Stimulated activated CD4-positive, alpha-beta T cell treated with anti-CD3 and anti-CD28 coated beads, Interleukin-15, amount 100 ng/mL, for 48 hours (primary cell): ENCODE measurements around the gene PHLDA2.

ENCODE experiments used
- DNase-seq, 2 donors: peaks; one replicate each; pipeline ENCODE4 v3.0.0-alpha.2; 2020; ENCODE audit warnings: low read depth in 2 of 2

PHLDA2 gene

GRCh38 chr11:2929950-2930703 is 907 bp upstream of the PHLDA2 start:
- peak in 1 of 2 donors; percentile 31 for DNase-seq

DNA sequence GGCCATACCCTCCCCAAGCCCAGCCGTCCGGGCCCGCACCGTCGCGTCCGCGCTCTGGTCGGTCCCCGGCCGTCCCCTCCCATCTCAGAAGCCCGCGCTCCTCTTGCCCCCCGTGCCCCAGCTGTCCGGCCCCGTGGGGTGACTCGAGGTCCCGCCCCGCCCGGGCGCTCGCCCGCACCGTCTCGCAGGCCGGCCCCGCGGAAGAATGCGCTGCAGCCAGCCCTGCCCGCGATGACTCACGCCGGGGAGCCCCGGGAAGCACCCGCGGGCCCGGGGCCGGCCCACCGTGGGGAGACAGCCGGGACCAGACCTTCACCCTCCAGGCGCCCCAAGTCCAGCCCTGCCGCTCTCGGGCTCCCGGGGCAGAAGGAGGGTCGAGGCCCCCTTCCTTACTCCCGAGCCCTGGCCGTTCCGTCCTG is 320 bp upstream of the PHLDA2 start:
- peak in 1 of 2 donors; percentile 35 for DNase-seq

DNA sequence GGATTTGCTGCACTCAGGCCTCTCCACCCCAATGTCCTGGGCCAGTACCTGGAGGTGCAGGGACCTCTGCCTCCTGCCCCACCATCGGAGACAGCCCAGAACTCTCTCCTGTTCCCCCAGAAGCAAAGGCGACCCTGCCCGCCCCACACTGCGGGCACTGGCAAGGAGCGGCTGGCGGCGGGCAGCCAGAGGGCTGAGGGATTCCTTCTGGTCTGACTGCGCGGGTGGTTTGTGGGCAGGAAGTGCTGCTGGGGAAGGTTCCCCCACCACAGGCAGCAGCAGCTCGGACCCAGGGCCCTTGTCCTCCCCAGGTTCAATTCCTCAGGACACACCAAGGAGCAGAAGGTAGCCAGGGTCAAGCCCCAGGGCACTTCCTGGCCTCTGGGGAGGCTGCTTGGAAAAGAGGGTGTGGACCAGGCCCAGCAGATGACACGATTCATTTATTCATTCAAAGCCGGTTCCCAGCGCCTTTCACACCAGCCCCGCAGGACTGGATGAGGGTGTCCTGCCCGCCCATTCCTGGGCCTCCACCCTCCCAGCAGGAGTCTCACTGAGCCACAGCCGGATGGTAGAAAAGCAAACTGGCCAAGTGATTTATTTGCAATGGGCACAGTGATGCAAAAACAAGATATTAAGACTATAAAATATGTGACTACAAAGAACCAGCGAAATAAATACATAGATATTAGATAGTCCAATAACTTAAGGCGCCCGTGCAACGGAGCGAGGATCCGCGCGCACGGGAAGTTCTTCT is 1.2 kb downstream of the PHLDA2 start:
- DNase-seq, result no peak

DNA sequence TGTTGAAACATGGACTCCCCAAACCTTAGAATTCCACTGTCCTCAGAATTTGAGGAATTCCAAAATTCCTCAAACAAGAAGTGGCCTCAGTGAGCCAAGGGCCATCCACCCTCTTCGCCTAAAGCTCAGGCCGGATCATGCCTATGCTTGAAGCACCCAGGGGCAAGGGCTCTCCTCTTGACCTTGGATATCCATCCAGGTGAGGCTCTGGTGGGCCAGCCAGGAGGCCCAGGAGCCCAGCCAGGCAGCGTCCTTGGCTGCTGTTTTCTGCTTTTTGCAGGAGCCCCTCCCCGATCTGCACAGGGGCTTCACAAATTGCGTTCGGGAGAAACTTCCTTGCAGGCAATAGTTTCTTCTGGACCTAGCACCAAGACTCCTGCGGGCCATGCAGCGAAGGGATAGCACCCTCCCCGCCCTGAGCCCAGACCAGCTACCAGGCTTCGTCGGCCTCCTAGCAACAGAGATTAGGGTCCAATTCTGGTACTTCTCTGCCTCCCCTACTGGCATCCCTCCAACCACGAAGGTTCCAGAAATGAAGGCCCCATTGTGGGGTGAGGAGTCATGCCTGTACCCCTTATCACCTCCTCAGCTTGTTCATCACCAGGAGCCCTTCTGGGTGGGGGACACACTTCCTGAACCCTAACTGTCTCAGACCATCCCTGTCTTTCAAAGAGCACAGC is 2.0 kb downstream of the PHLDA2 start:
- DNase-seq, result no peak

DNA sequence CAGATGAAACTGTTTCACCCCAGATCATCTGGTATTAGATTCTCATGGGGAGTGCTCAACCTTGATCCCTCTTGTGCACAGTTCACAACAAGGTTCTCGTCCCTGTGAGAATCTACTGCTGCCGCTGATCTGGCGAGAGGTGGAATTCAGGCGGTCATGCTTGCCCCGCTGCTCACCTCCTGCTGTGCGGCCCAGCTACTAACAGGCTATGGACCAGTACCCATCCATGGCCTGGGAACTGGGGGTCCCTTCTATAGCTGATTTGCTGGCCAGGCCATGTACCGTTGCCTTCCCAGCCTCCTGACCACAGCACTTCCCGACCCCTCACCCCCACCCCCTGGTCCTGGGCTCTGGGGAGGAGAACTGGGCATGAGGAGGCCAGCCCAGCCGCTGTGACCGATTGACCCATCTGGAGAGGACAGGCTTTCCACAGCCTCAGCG is 2.6 kb downstream of the PHLDA2 start:
- no peak for DNase-seq

GRCh38 chr11:2924821-2925675 is 4.2 kb downstream of the PHLDA2 start:
- no peak for DNase-seq

DNA sequence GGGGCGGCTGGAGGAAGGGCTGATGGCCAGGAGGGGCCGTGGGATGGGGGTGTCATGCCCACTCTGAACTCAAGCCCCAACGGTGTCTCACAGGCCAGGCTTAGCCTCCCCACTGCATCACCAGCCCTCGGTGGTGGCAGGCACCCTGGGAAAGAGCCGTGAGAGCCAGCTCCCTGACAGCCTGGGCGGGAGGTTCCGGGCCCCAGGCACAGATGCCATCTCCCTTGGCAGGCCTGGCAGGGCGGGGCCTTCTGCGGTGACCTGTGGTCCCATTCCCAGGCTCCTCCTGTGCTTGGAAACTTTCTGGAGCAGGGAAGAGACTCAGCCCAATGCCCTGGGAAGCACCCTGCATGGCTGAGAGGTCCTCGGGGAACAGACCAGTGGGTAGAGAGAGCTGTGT is 4.8 kb downstream of the PHLDA2 start:
- no peak for DNase-seq

DNA sequence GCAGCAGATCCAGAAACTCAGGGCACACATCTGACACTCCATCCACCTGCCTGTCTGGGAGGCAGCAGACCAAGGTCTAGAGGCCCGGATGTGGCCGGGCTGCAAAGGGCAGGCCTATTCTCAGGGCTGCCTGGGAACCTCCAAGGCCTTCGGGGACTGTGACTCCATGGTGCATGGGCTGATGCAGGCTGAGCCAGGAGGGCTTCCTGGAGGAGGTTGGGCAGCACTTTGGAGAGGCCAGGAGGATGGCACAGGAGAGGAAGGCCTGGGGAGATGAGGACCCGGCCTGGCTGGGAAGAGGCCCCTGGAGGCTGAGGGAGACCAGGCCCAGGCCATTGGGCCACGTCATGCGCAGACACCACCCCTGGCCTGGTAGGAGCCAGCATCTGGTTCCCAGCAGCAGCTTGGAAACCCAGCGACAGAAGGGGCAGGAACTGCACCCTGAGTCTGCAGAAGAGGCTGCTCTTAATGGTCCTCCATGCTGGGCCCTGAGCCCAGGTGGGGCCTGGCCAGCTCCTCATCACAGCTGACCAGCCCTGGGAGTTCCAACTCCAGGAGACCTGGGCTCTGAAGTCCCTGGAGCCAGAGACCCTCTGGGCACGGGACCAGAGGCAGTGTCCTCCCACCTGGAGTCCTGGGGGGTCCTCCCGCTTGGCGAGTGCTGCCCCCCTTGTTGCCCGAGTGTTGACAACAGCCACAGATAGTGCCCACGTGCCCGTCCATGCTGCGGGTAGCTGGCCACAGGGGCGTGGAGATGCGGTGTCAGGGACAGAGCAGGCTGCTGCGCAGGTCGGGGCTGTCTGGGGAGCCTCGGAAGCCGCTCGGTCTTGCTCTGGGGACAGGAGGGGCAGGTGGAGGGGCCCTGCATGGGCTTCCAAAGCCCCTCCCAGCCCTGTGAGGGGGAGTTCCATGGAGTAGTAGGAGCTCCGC is 5.5 kb downstream of the PHLDA2 start:
- DNase-seq, result no peak

DNA sequence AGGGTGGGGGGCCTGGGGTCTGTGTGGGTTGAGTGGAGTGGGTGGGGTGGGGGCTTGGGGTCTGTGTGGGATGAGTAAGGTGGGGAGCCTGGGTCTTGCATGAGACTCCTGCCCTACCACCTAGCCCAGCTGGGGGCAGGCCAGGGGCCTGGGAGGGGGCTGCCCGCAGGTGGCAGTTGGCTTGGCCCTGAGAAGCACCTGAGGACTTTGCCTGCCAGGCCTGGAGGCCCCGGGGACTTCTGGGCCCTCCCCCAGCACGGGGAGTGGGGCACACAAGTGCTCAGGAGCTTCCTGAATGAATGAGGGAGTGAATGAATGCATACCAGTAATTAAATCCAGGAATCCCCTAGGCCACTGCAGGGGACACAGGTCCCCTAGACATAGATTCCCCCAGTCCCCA is 6.6 kb downstream of the PHLDA2 start:
- no peak for DNase-seq

- no peak for DNase-seq
Measured at GRCh38 chr11:2921742-2922493, 7.3 kb downstream of the PHLDA2 start.

GRCh38 chr11:2921261-2921660 is 8.0 kb downstream of the PHLDA2 start:
- DNase-seq, result no peak

DNA sequence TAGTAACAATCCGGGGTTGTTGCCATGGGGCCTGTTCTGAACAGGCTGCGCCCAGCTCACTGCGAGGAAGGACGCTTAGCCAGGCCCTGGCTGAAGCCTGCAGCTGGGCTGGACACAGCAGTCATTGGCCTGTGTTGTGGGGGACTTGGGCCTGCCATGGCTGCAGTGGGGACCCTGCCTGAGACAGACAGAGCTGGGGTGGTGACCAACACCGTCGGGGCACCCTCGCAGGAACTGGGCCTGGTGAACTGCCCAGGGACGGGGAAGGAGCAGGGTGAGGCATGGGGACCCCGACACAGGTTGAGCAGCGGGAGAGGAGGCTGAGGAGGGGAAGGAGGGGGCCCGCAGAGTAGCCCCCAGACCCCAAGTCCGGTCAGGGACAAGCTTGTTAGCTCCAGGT is 8.9 kb downstream of the PHLDA2 start:
- no peak for DNase-seq

DNA sequence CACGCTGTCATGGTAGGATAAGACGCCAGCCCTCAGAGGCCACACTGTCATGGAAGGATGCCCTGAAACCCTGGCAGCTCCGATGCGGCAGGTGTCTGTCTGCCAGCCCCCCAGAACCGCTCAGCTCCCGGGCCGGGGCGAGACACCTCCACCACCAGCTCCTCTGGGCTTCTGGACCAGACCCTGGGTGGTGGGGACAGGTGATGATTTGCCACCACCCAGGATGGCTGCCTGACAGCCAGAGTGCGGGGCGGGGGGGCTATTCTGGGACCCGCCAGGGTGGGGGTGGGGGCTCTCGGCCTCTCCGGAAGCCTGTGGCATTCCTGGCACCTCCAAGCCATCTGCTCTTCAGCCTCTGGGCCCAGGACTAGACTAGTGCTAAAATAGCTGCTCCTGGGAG is 9.4 kb downstream of the PHLDA2 start:
- no peak for DNase-seq

- DNase-seq, result no peak
Measured at GRCh38 chr11:2919188-2919587, 10.0 kb downstream of the PHLDA2 start.

DNA sequence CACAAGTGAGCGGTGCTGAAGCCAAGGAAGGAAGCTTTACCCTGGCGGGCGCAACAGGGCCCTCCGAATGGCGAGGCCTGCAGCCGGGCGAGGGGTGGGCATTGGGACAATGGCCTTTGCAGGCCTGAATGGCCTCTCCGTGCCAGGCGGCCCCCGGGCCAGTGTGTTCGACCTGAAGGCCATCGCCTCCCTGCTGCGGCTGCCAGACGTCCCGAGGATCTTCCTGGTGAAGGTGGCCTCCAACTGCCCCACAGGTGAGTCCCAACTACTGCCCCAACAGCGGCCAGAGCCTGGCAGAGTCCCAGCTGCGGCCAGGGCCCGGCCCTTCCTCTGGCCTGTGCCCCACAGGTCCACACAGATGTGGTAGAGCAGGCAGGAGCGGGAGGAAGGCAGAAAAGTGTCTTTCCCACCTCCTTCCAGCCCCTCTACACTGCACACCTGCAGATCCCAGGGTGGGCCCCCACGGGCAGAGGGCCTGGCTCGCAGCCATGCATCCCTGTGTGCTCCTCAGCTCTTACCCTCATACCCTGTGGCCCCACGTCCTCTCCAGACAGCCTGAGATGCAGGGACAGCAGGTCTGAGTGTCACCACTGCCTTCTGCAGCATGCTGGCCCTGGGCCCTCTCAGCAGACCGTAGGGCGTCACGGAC is 11.3 kb downstream of the PHLDA2 start:
- DNase-seq, result no peak

- no peak for DNase-seq
Measured at GRCh38 chr11:2916892-2917645, 12.2 kb downstream of the PHLDA2 start.

GRCh38 chr11:2916114-2916891 is 12.9 kb downstream of the PHLDA2 start:
- no peak for DNase-seq

DNA sequence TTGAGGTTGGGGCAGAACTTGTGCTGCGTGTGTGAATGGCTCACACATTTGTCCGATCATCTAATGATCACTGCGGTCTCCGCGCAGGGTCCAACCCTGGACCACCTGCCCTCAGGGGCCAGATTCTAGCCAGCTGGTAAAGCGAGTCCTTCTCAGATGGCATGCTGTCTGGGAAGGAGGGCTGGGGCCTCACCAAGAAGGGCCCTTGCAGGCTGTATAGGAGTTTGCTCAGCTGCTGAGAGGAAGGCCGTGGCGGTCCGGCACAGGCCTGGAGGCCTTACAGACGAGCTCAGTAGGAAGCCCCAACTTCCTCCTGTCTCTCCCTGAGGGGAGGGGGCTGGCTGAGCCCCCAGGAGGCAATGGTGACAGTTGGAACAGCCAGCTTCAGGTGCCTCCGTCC is 13.7 kb downstream of the PHLDA2 start:
- no peak for DNase-seq
